Measurements from ENCODE around the gene ZNF410. TPM values are rescaled to one million over a fixed set of nuclear protein-coding genes. Genes with fewer than 3 reads are reported as not detected.

ZNF410 gene
- total RNA-seq, 6 donors from 2014 or later: 23.4 to 80.7 (median 42.5) TPM

DNA sequence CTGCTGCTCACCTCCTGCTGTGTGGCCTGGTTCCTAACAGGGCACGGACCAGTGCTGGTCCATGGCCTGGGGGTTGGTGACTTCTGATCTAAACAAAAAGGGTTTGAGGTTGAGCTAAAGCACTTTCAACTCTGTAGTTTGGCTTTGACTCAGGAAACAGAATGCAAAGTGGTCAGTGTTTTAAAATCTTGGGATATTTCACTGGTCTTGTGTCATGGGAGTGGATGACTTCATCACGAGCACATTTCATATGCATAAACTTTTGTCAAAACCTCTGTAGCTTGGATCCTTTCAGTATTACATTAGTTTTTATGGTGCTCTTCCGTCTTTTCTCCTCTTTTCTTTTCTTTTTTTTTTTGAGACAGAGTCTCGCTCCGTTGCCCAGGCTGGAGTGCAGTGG, 37.7 kb downstream of the ZNF410 start:
- no peak for DNase-seq
- 96 to 97% methylated on average over 5 of the region's 5 CpGs for WGBS, 2 donors
- no peak overlapping the region for H3K27ac ChIP-seq
- peaks cover 54 to 100% (median 82%) of the 10 kb centered on the region in 4 donors for H3K36me3 ChIP-seq
- no peak for ATAC-seq (ENCODE audit: low FRiP score in 2 of 2)
- no peak for TF ChIP-seq EP300 (IDR thresholded peaks at IDR 0.05)
- TF ChIP-seq POLR2A (IDR thresholded peaks at IDR 0.05): no peak
- TF ChIP-seq, protein P1, sequence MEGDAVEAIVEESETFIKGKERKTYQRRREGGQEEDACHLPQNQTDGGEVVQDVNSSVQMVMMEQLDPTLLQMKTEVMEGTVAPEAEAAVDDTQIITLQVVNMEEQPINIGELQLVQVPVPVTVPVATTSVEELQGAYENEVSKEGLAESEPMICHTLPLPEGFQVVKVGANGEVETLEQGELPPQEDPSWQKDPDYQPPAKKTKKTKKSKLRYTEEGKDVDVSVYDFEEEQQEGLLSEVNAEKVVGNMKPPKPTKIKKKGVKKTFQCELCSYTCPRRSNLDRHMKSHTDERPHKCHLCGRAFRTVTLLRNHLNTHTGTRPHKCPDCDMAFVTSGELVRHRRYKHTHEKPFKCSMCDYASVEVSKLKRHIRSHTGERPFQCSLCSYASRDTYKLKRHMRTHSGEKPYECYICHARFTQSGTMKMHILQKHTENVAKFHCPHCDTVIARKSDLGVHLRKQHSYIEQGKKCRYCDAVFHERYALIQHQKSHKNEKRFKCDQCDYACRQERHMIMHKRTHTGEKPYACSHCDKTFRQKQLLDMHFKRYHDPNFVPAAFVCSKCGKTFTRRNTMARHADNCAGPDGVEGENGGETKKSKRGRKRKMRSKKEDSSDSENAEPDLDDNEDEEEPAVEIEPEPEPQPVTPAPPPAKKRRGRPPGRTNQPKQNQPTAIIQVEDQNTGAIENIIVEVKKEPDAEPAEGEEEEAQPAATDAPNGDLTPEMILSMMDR (IDR thresholded peaks at IDR 0.05): no peak
- no peak for TF ChIP-seq POLR2AphosphoS5 (IDR thresholded peaks at IDR 0.05)
- no peak overlapping the region for H3K4me3 ChIP-seq
- no peaks in the 10 kb centered on the region for H3K9me3 ChIP-seq
- H3K4me1 ChIP-seq: no peaks in the 10 kb centered on the region
- H3K27me3 ChIP-seq: no peaks in the 10 kb centered on the region

DNA sequence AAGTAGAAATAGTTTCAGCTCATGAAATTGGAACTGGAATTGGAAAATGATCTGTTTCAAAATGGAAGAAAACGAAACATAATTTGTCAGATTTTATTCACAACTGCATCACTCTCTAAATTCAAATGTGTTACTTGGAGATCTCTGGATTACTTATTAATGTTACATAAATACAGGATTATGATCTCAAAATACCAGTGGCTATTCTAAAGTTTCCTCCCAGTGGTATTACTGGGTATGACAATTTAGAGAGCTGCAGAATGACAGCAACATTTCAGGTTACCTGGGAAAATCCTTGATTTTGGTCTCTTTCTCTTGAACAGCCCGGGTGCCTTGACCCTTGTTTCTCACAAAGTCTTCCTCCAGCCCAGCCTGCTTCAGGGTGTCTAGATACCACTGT, 49.0 kb downstream of the ZNF410 start:
- peaks cover 26 to 83% (median 41%) of the 10 kb centered on the region in 4 donors for H3K36me3 ChIP-seq
- H3K27ac ChIP-seq: no peak overlapping the region
- TF ChIP-seq POLR2A (IDR thresholded peaks at IDR 0.05): no peak
- TF ChIP-seq, protein P1 (IDR thresholded peaks at IDR 0.05): peak in 1 of 6 experiments; percentile 28
- ATAC-seq (ENCODE audit: low FRiP score in 2 of 2) (no peak), DNase-seq (no peak)
- no peaks in the 10 kb centered on the region for H3K9me3 ChIP-seq
- 67 to 77% methylated on average over 2 of the region's 2 CpGs for WGBS, 2 donors
- no peak overlapping the region for H3K4me3 ChIP-seq
- no peaks in the 10 kb centered on the region for H3K4me1 ChIP-seq
- H3K27me3 ChIP-seq: no peaks in the 10 kb centered on the region

- no peaks in the 10 kb centered on the region for H3K9me3 ChIP-seq
- no peaks in the 10 kb centered on the region for H3K27me3 ChIP-seq
- DNase-seq (no peak), ATAC-seq (ENCODE audit: low FRiP score in 2 of 2) (no peak)
- H3K27ac ChIP-seq: no peak overlapping the region
- 95 to 100% methylated on average over 1 of the region's 1 CpG for WGBS, 2 donors
- no peak overlapping the region for H3K4me3 ChIP-seq
- TF ChIP-seq, protein P1 (IDR thresholded peaks at IDR 0.05): no peak
- TF ChIP-seq POLR2A (IDR thresholded peaks at IDR 0.05) (no peak), EP300 (IDR thresholded peaks at IDR 0.05) (no peak), POLR2AphosphoS5 (IDR thresholded peaks at IDR 0.05) (no peak)
- H3K36me3 ChIP-seq: peaks cover 17 to 76% (median 35%) of the 10 kb centered on the region in 4 donors
- H3K4me1 ChIP-seq: no peaks in the 10 kb centered on the region
Observed at GRCh38 chr14:73936548-73936947, 49.9 kb downstream of the ZNF410 start.

DNA sequence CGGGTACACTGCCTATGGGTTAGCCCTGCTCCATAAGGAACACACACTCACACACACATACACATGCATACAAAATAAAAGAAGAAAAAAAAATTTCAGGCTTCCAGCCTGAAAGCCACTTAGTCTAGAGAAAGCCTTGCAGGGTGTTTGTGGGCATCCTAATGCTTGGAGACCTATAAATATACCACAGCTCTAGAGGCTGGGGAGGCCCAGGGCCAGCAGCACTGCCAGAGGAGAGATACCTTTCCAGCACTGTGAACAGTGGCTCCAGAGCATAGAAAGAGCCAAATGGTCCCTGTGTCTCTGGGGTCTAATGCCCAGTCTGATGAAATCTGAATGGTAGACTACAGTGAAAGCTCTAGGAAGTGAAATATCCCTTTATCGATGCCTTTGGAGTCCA, 50.4 kb downstream of the ZNF410 start:
- Histone ChIP-seq H3K36me3 (peaks cover 13 to 71% (median 30%) of the 10 kb centered on the region in 4 donors), H3K27ac (no peak overlapping the region), H3K4me3 (no peak overlapping the region), H3K4me1 (no peaks in the 10 kb centered on the region), H3K9me3 (no peaks in the 10 kb centered on the region), H3K27me3 (no peaks in the 10 kb centered on the region)
- no peak for DNase-seq
- WGBS, 2 donors: 85 to 97% methylated on average over 2 of the region's 2 CpGs
- no peak for ATAC-seq (ENCODE audit: low FRiP score in 2 of 2)
- TF ChIP-seq EP300 (IDR thresholded peaks at IDR 0.05) (no peak), POLR2A (IDR thresholded peaks at IDR 0.05) (no peak), POLR2AphosphoS5 (IDR thresholded peaks at IDR 0.05) (no peak)
- TF ChIP-seq, protein P1 (IDR thresholded peaks at IDR 0.05): no peak

DNA sequence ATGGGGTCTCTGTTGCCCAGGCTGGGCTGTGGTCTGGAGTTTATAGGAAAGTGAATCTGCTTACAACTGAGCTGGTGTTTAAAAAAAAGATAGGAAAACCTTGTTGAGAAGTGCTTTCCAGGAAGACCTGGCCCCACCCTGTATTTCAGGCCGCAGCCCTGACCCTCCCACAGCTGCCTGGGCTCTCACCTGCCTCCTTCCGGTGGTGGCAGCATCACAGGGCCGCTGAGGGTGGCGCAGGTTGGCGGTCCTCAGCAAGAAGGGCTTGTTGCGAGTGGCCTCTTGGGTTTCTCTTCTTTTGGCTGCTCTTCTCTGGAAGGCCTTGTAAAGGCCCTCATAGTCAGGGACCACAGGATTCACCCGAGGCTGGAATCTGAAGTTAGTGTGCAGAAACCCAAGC, 55.5 kb downstream of the ZNF410 start:
- Histone ChIP-seq H3K4me3 (no peak overlapping the region), H3K9me3 (no peaks in the 10 kb centered on the region), H3K27me3 (no peaks in the 10 kb centered on the region), H3K27ac (peak overlapping the region in 1 of 4 donors; percentile 19), H3K36me3 (peaks cover 0 to 43% (median 11%) of the 10 kb centered on the region in 4 donors), H3K4me1 (peaks cover 6 to 23% (median 17%) of the 10 kb centered on the region in 4 donors)
- ATAC-seq (ENCODE audit: low FRiP score in 2 of 2) (no peak), DNase-seq (peak in 1 of 2 donors; percentile 47)
- TF ChIP-seq, protein P1 (IDR thresholded peaks at IDR 0.05): no peak
- TF ChIP-seq POLR2AphosphoS5 (IDR thresholded peaks at IDR 0.05) (no peak), POLR2A (IDR thresholded peaks at IDR 0.05) (no peak), EP300 (IDR thresholded peaks at IDR 0.05) (no peak)
- 91 to 93% methylated on average over 3 to 7 of the region's 7 CpGs for WGBS, 2 donors
